GM23338 (cell line): ENCODE measurements around the gene LPP. TPM values are rescaled to one million over a fixed set of nuclear protein-coding genes. Genes with fewer than 3 reads are reported as not detected.

ENCODE experiments used
- ATAC-seq: fragments of 200-7000 bp; cut with Tn5 transposase; 3 replicates; pipeline ENCODE4 v1.9.1; 2020
- DNase-seq: peaks from one replicate; pipeline ENCODE4 v3.0.0-alpha.2; 2015; ENCODE audit warnings: low spot score
- H2AFZ ChIP-seq: fragments of 200-600 bp; sonication (generic); 2 replicates; pipeline ENCODE4 v1.8.0; 2016; ENCODE audit warnings: antibody characterized with exemption, mild to moderate bottlenecking, moderate library complexity
- H3F3A ChIP-seq: fragments of 200-600 bp; sonication (generic); replicated peaks from 2 replicates; pipeline ENCODE4 v1.8.0; 2017; ENCODE audit warnings: antibody characterized with exemption, mixed run types, low read depth
- H3K27ac ChIP-seq: fragments of 200-600 bp; sonication (generic); 2 replicates; pipeline ENCODE4 v1.6.1; 2016; ENCODE audit warnings: low read depth
- H3K27me3 ChIP-seq: fragments of 200-600 bp; sonication (generic); 2 replicates; pipeline ENCODE4 v1.8.0; 2016; ENCODE audit warnings: mild to moderate bottlenecking, mixed run types, moderate library complexity; ENCODE audit not compliant: insufficient read depth
- H3K36me3 ChIP-seq: fragments of 200-600 bp; sonication (generic); 2 replicates; pipeline ENCODE4 v1.8.0; 2016; ENCODE audit warnings: mild to moderate bottlenecking; ENCODE audit not compliant: insufficient read depth
- H3K4me1 ChIP-seq: fragments of 200-600 bp; sonication (generic); 2 replicates; pipeline ENCODE4 v1.8.0; 2016; ENCODE audit warnings: mild to moderate bottlenecking, moderate library complexity; ENCODE audit not compliant: insufficient read depth
- H3K4me2 ChIP-seq: fragments of 200-600 bp; sonication (generic); 2 replicates; pipeline ENCODE4 v1.7.1; 2017; ENCODE audit warnings: mixed run types
- H3K4me3 ChIP-seq: fragments of 200-600 bp; sonication (generic); 2 replicates; pipeline ENCODE4 v1.6.1; 2016; ENCODE audit warnings: mixed run types
- H3K79me2 ChIP-seq: fragments of 200-600 bp; sonication (generic); replicated peaks from 2 replicates; pipeline ENCODE4 v1.8.0; 2017; ENCODE audit warnings: mild to moderate bottlenecking; ENCODE audit not compliant: insufficient read depth
- H3K9me2 ChIP-seq: fragments of 200-600 bp; sonication (generic); 2 replicates; pipeline ENCODE4 v1.8.0; 2017; ENCODE audit not compliant: insufficient read depth
- H4K20me1 ChIP-seq: fragments of 200-600 bp; sonication (generic); replicated peaks from 2 replicates; pipeline ENCODE4 v1.8.0; 2017; ENCODE audit warnings: mild to moderate bottlenecking; ENCODE audit not compliant: insufficient read depth
- H3K27ac Mint-ChIP-seq: 2 replicates; pipeline ENCODE4 v1.8.0; 2020; ENCODE audit warnings: inconsistent platforms, mild to moderate bottlenecking, moderate library complexity, mixed read lengths
- H3K27me3 Mint-ChIP-seq: 3 replicates; pipeline ENCODE4 v1.8.0; 2022; ENCODE audit warnings: low read depth, mild to moderate bottlenecking, moderate library complexity, mixed read lengths, inconsistent platforms; ENCODE audit not compliant: insufficient read depth, poor library complexity
- H3K36me3 Mint-ChIP-seq: 3 replicates; pipeline ENCODE4 v1.8.0; 2021; ENCODE audit warnings: low read depth, mild to moderate bottlenecking, inconsistent platforms, moderate library complexity, mixed read lengths
- H3K4me1 Mint-ChIP-seq: 3 replicates; pipeline ENCODE4 v1.8.0; 2020; ENCODE audit warnings: mild to moderate bottlenecking, inconsistent platforms, mixed read lengths
- H3K4me3 Mint-ChIP-seq: 3 replicates; pipeline ENCODE4 v1.8.0; 2021; ENCODE audit warnings: moderate library complexity, mild to moderate bottlenecking, inconsistent platforms, mixed read lengths
- H3K9me3 Mint-ChIP-seq: 3 replicates; pipeline ENCODE4 v1.8.0; 2020; ENCODE audit warnings: moderate library complexity, mild to moderate bottlenecking, inconsistent platforms, mixed read lengths
- CREB1 ChIP-seq: fragments of 250-450 bp; sonication (Bioruptor Pico); IDR thresholded peaks from 2 replicates; pipeline ENCODE4 v1.5.0; 2020; ENCODE audit warnings: low read depth, mild to moderate bottlenecking, moderate library complexity
- EZH2 ChIP-seq: fragments of 200-600 bp; sonication (generic); IDR thresholded peaks from one replicate; pipeline ENCODE4 v1.8.0; 2017; ENCODE audit warnings: antibody characterized with exemption, mild to moderate bottlenecking, low read depth; ENCODE audit not compliant: unreplicated experiment
- EZH2phosphoT487 ChIP-seq: fragments of 200-600 bp; sonication (generic); IDR thresholded peaks from one replicate; pipeline ENCODE4 v1.8.1; 2018; ENCODE audit warnings: antibody characterized with exemption; ENCODE audit not compliant: unreplicated experiment
- JUNB ChIP-seq: IDR thresholded peaks from one replicate; pipeline ENCODE4 v1.6.1; 2016; ENCODE audit warnings: antibody characterized with exemption; ENCODE audit not compliant: unreplicated experiment
- ZNF331 ChIP-seq: fragments of 250-450 bp; sonication (Bioruptor Pico); IDR thresholded peaks from 2 replicates; pipeline ENCODE4 v1.5.0; 2020; ENCODE audit warnings: low read depth, mild to moderate bottlenecking, moderate library complexity
- polyA plus RNA-seq: library from polyadenylated mRNA; unstranded; fragments of >200 nt; fragmentation: Nextera tagmentation; extraction: Ambion mirVana; gene quantifications from 2 replicates; pipeline ENCODE4 v1.2.1, GENCODE V29; 2016
- total RNA-seq: library from RNA; depleted of rRNA; stranded (reverse); fragments of >200 nt; shearing (Covaris generic); gene quantifications from 2 replicates; pipeline ENCODE4 v1.2.3, GENCODE V29; 2014
- TF ChIP-seq, protein P1 (sequence below), 2 experiments: fragments of 200-600 bp in 1 of 2; sonication (generic) in 1 of 2; conservative IDR thresholded peaks; 2 replicates each; pipeline versions ENCODE4 v1.5.1 to v1.6.1; 2016 to 2017; ENCODE audit warnings: antibody characterized with exemption in 2 of 2, low read depth in 2 of 2, mild to moderate bottlenecking in 2 of 2, moderate library complexity in 1 of 2
- TF ChIP-seq, protein P2 (sequence below): IDR thresholded peaks from 2 replicates; pipeline ENCODE4 v1.6.1; 2016; ENCODE audit warnings: antibody characterized with exemption

The LPP gene
- total and polyA plus RNA-seq, 2 experiments from 2014 or later: 23.0 to 35.2 TPM

DNA sequence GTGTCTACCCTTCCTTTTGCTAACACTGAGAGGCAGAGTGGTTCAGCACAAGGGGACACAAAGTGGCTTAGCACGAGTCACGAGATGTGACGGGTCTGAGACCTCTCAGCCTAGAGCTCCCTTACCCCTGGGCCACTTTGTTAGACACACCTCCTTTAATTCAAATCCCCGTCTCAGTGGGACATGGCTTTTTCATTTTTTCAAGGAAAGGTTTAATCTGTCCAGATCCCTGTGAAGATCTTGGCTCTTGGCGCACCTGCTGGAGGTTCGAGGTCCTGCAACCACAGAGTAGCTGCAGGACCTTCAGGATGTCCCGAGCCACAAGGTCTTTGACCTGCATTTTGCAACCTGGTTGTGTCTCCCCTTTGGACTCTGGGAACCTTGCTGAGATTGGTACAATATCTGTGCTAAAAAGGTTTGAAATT, 52.0 kb downstream of the LPP start:
- no peaks in the 10 kb centered on the region for H3K9me3 Mint-ChIP-seq
- peaks cover 5% of the 10 kb centered on the region for H3K27me3 Mint-ChIP-seq
- Histone ChIP-seq H3K27me3 (no peaks in the 10 kb centered on the region), H3K4me1 (peaks cover 16% of the 10 kb centered on the region), H3K4me3 (no peak overlapping the region), H2AFZ (no peak overlapping the region), H3K4me2 (no peak overlapping the region), H3K79me2 (peaks cover 39% of the 10 kb centered on the region), H3K27ac (no peak overlapping the region), H3K9me2 (no peaks in the 10 kb centered on the region; the same call in 1 of the 2 replicates), H3F3A (0 out of 2 replicates have a peak, but pooled peaks cover 3% of the 10 kb centered on the region), H3K36me3 (no peaks in the 10 kb centered on the region), H4K20me1 (peaks cover 4% of the 10 kb centered on the region; the same call in 1 of the 2 replicates)
- peak; percentile 49 for ATAC-seq
- DNase-seq: peak; percentile 61
- peaks cover 25% of the 10 kb centered on the region for H3K4me1 Mint-ChIP-seq
- H3K36me3 Mint-ChIP-seq: no peaks in the 10 kb centered on the region
- H3K4me3 Mint-ChIP-seq: no peak overlapping the region
- TF ChIP-seq, protein P1, sequence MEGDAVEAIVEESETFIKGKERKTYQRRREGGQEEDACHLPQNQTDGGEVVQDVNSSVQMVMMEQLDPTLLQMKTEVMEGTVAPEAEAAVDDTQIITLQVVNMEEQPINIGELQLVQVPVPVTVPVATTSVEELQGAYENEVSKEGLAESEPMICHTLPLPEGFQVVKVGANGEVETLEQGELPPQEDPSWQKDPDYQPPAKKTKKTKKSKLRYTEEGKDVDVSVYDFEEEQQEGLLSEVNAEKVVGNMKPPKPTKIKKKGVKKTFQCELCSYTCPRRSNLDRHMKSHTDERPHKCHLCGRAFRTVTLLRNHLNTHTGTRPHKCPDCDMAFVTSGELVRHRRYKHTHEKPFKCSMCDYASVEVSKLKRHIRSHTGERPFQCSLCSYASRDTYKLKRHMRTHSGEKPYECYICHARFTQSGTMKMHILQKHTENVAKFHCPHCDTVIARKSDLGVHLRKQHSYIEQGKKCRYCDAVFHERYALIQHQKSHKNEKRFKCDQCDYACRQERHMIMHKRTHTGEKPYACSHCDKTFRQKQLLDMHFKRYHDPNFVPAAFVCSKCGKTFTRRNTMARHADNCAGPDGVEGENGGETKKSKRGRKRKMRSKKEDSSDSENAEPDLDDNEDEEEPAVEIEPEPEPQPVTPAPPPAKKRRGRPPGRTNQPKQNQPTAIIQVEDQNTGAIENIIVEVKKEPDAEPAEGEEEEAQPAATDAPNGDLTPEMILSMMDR (conservative IDR thresholded peaks at IDR 0.05; ENCODE audit: low read depth in 2 of 2): peak; percentile 33 to 53; a peak in 3 of 4 replicates
- TF ChIP-seq, protein P2, sequence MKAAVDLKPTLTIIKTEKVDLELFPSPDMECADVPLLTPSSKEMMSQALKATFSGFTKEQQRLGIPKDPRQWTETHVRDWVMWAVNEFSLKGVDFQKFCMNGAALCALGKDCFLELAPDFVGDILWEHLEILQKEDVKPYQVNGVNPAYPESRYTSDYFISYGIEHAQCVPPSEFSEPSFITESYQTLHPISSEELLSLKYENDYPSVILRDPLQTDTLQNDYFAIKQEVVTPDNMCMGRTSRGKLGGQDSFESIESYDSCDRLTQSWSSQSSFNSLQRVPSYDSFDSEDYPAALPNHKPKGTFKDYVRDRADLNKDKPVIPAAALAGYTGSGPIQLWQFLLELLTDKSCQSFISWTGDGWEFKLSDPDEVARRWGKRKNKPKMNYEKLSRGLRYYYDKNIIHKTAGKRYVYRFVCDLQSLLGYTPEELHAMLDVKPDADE: no peak
- H3K27ac Mint-ChIP-seq: no peak overlapping the region

DNA sequence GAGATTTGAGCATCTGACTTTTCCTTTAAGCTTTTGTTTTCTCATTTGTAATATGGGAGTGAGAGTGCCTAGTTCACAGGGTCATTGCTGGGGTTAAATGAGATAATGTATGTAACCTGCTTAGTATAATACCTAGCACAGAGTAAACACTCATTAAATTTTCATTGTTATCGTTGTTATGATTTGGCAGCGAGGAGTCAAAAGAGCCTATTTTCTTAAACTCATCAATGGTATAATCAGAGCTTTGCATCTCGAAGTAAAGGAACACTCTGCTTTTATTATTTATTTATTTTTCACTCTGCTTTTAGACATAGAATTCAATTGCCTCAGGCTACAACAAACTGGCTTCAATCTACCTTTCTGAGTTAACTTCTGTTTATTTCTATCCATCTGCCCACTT, 52.8 kb downstream of the LPP start:
- H3K4me1 Mint-ChIP-seq: peaks cover 27% of the 10 kb centered on the region
- Histone ChIP-seq H3K4me1 (peaks cover 16% of the 10 kb centered on the region), H3K4me3 (no peak overlapping the region), H3K27me3 (no peaks in the 10 kb centered on the region), H3K4me2 (no peak overlapping the region), H4K20me1 (peaks cover 4% of the 10 kb centered on the region; the same call in 1 of the 2 replicates), H3F3A (0 out of 2 replicates have a peak, but pooled peaks cover 3% of the 10 kb centered on the region), H3K36me3 (no peaks in the 10 kb centered on the region), H3K9me2 (no peaks in the 10 kb centered on the region; the same call in 1 of the 2 replicates), H3K79me2 (peaks cover 40% of the 10 kb centered on the region), H3K27ac (no peak overlapping the region), H2AFZ (no peak overlapping the region)
- H3K4me3 Mint-ChIP-seq: no peak overlapping the region
- no peak for DNase-seq
- no peak overlapping the region; the same call in 1 of the 2 replicates for H3K27ac Mint-ChIP-seq
- H3K9me3 Mint-ChIP-seq: no peaks in the 10 kb centered on the region
- H3K27me3 Mint-ChIP-seq: peaks cover 4% of the 10 kb centered on the region
- no peaks in the 10 kb centered on the region for H3K36me3 Mint-ChIP-seq
- no peak for ATAC-seq
- TF ChIP-seq EZH2 (no peak), ZNF331 (CRISPR knock-in tag) (no peak), CREB1 (CRISPR knock-in tag) (no peak), EZH2phosphoT487 (no peak), JUNB (no peak)
- TF ChIP-seq, protein P2: no peak
